ENCODE results near the gene SEMA4B.

The SEMA4B gene

GRCh38 chr15:90154861-90155626, 46.1 kb upstream of the SEMA4B start:
- peaks cover 5% of the 10 kb centered on the region for H3K4me1 ChIP-seq (ENCODE audit: low read length)
- no peaks in the 10 kb centered on the region for H3K79me2 ChIP-seq (ENCODE audit: low read length)
- no peak overlapping the region for H3K4me2 ChIP-seq (ENCODE audit: low read length)
- H3K36me3 ChIP-seq (replicated peaks; ENCODE audit: low read depth, low read length): no peaks in the 10 kb centered on the region
- no peak overlapping the region for H2AFZ ChIP-seq (ENCODE audit: low read depth, low read length)
- H3K27me3 ChIP-seq (ENCODE audit: low read depth, low read length): peaks cover 7% of the 10 kb centered on the region
- TF ChIP-seq CTCF (IDR thresholded peaks at IDR 0.05; ENCODE audit: low read depth, low read length): no peak
- TF ChIP-seq EZH2phosphoT487 (IDR thresholded peaks at IDR 0.05; ENCODE audit: low read depth): no peak
- H3K9ac ChIP-seq (ENCODE audit: low read length): no peak overlapping the region
- H3K27ac ChIP-seq (ENCODE audit: low read length): no peak overlapping the region
- no peaks in the 10 kb centered on the region for H4K20me1 ChIP-seq (ENCODE audit: insufficient read depth, low read length)
- no peak overlapping the region for H3K4me3 ChIP-seq (ENCODE audit: low read length)
- H3K9me3 ChIP-seq (ENCODE audit: insufficient read depth, low read length): no peaks in the 10 kb centered on the region

- peaks cover 26% of the 10 kb centered on the region for H3K27me3 ChIP-seq (ENCODE audit: low read depth, low read length)
- H3K4me1 ChIP-seq (ENCODE audit: low read length): peaks cover 29% of the 10 kb centered on the region
- no peak overlapping the region for H3K4me2 ChIP-seq (ENCODE audit: low read length)
- no peak overlapping the region for H3K9ac ChIP-seq (ENCODE audit: low read length)
- H2AFZ ChIP-seq (ENCODE audit: low read depth, low read length): no peak overlapping the region
- no peaks in the 10 kb centered on the region for H4K20me1 ChIP-seq (ENCODE audit: insufficient read depth, low read length)
- no peak overlapping the region for H3K27ac ChIP-seq (ENCODE audit: low read length)
- no peaks in the 10 kb centered on the region for H3K36me3 ChIP-seq (replicated peaks; ENCODE audit: low read depth, low read length)
- no peaks in the 10 kb centered on the region for H3K9me3 ChIP-seq (ENCODE audit: insufficient read depth, low read length)
- TF ChIP-seq CTCF (IDR thresholded peaks at IDR 0.05; ENCODE audit: low read depth, low read length): no peak
- TF ChIP-seq EZH2phosphoT487 (IDR thresholded peaks at IDR 0.05; ENCODE audit: low read depth): no peak
- H3K4me3 ChIP-seq (ENCODE audit: low read length): no peak overlapping the region
- no peaks in the 10 kb centered on the region for H3K79me2 ChIP-seq (ENCODE audit: low read length)
These were observed 41.9 kb upstream of the SEMA4B start for GRCh38 chr15:90159213-90159612.

GRCh38 chr15:90160781-90161727, 40.1 kb upstream of the SEMA4B start:
- H4K20me1 ChIP-seq (ENCODE audit: insufficient read depth, low read length): no peaks in the 10 kb centered on the region
- no peak overlapping the region for H2AFZ ChIP-seq (ENCODE audit: low read depth, low read length)
- TF ChIP-seq CTCF (IDR thresholded peaks at IDR 0.05; ENCODE audit: low read depth, low read length): no peak
- no peak for TF ChIP-seq EZH2phosphoT487 (IDR thresholded peaks at IDR 0.05; ENCODE audit: low read depth)

GRCh38 chr15:90161950-90162361, 39.2 kb upstream of the SEMA4B start:
- Histone ChIP-seq H4K20me1 (ENCODE audit: insufficient read depth, low read length) (no peaks in the 10 kb centered on the region), H3K27me3 (ENCODE audit: low read depth, low read length) (peaks cover 26% of the 10 kb centered on the region), H3K9ac (ENCODE audit: low read length) (no peak overlapping the region), H2AFZ (ENCODE audit: low read depth, low read length) (no peak overlapping the region), H3K36me3 (replicated peaks; ENCODE audit: low read depth, low read length) (no peaks in the 10 kb centered on the region), H3K4me1 (ENCODE audit: low read length) (peaks cover 40% of the 10 kb centered on the region), H3K79me2 (ENCODE audit: low read length) (no peaks in the 10 kb centered on the region), H3K27ac (ENCODE audit: low read length) (no peak overlapping the region), H3K9me3 (ENCODE audit: insufficient read depth, low read length) (no peaks in the 10 kb centered on the region), H3K4me2 (ENCODE audit: low read length) (peak overlapping the region; percentile 71), H3K4me3 (ENCODE audit: low read length) (0 out of 2 replicates have a peak overlapping the region, but pooled peaks have one; percentile 7)
- TF ChIP-seq CTCF (IDR thresholded peaks at IDR 0.05; ENCODE audit: low read depth, low read length): peak; percentile 19
- no peak for TF ChIP-seq EZH2phosphoT487 (IDR thresholded peaks at IDR 0.05; ENCODE audit: low read depth)

More at GRCh38 chr15:90160781-90161727, 40.1 kb upstream of the SEMA4B start:
- no peaks in the 10 kb centered on the region for H3K79me2 ChIP-seq (ENCODE audit: low read length)
- H3K9me3 ChIP-seq (ENCODE audit: insufficient read depth, low read length): no peaks in the 10 kb centered on the region
- no peak overlapping the region for H3K9ac ChIP-seq (ENCODE audit: low read length)
- peaks cover 39% of the 10 kb centered on the region for H3K4me1 ChIP-seq (ENCODE audit: low read length)
- peak overlapping the region; percentile 71 for H3K4me2 ChIP-seq (ENCODE audit: low read length)
- peaks cover 26% of the 10 kb centered on the region for H3K27me3 ChIP-seq (ENCODE audit: low read depth, low read length)
- H3K4me3 ChIP-seq (ENCODE audit: low read length): peak overlapping the region; percentile 7; the same call in 1 of the 2 replicates
- no peaks in the 10 kb centered on the region for H3K36me3 ChIP-seq (replicated peaks; ENCODE audit: low read depth, low read length)
- H3K27ac ChIP-seq (ENCODE audit: low read length): no peak overlapping the region

Measured in OCI-LY3 (cell line).